HepG2 (cell line): ENCODE results near the gene MNT. TPM values are rescaled to one million over a fixed set of nuclear protein-coding genes. Genes with fewer than 3 reads are reported as not detected.

Experiments
- CEBPB ChIP-seq: IDR thresholded peaks from 2 replicates; pipeline ENCODE4 v1.6.1; 2011; ENCODE audit warnings: low read depth, low read length, improper control_type of control experiment, borderline replicate concordance
- FOXK2 ChIP-seq: fragments of 450-650 bp; IDR thresholded peaks from 2 replicates; pipeline ENCODE4 v1.6.1; 2016
- HDAC2 ChIP-seq: sonication (generic); formaldehyde crosslinking; IDR thresholded peaks from 2 replicates; pipeline ENCODE4 v1.4.0; 2020; ENCODE audit warnings: missing genetic modification reagents
- HES4 ChIP-seq: sonication (generic); formaldehyde crosslinking; IDR thresholded peaks from 2 replicates; pipeline ENCODE4 v1.9.0; 2021; ENCODE audit warnings: mild to moderate bottlenecking, missing genetic modification reagents, borderline replicate concordance
- HMG20B ChIP-seq: conservative IDR thresholded peaks from 2 replicates; pipeline ENCODE4 v1.6.1; 2016; ENCODE audit warnings: missing genetic modification reagents, missing compliant biosample characterization
- MED8 ChIP-seq: sonication (generic); formaldehyde crosslinking; IDR thresholded peaks from 2 replicates; pipeline ENCODE4 v1.8.1; 2023; ENCODE audit warnings: mild to moderate bottlenecking, missing genetic modification reagents; ENCODE audit not compliant: insufficient replicate concordance
- NFE2 ChIP-seq: sonication (generic); formaldehyde crosslinking; IDR thresholded peaks from 2 replicates; pipeline ENCODE4 v1.4.0; 2020; ENCODE audit warnings: missing genetic modification reagents
- NFRKB ChIP-seq: fragments of 450-650 bp; IDR thresholded peaks from 2 replicates; pipeline ENCODE4 v1.6.1; 2017
- RFXANK ChIP-seq: IDR thresholded peaks from 2 replicates; pipeline ENCODE4 v1.6.1; 2016
- ZNF101 ChIP-seq: sonication (generic); formaldehyde crosslinking; IDR thresholded peaks from 2 replicates; pipeline ENCODE4 v1.4.0; 2020; ENCODE audit warnings: mild to moderate bottlenecking, low read depth, missing genetic modification reagents, borderline replicate concordance
- ZNF292 ChIP-seq: sonication (generic); formaldehyde crosslinking; IDR thresholded peaks from 2 replicates; pipeline ENCODE4 v1.8.1; 2022; ENCODE audit warnings: mild to moderate bottlenecking, low read depth, missing genetic modification reagents, borderline replicate concordance
- ZNF850 ChIP-seq: sonication (generic); formaldehyde crosslinking; conservative IDR thresholded peaks from 2 replicates; pipeline ENCODE4 v1.9.0; 2021; ENCODE audit warnings: mild to moderate bottlenecking, missing genetic modification reagents
- polyA plus RNA-seq, 8 experiments: library from polyadenylated mRNA; depleted of rRNA in 3 of 8; stranded (reverse) in 7 of 8; unstranded in 1 of 8; fragments of >200 nt; fragmentation: Illumina TruSeq in 4 of 8; extraction: Trizol in 4 of 8; gene quantifications; 2 replicates each; pipeline versions ENCODE4 v1.2.1 to v1.2.3, GENCODE V29; 2011 to 2016; ENCODE audit warnings: low read depth in 4 of 8, missing spikeins in 1 of 8, mixed read lengths in 1 of 8; ENCODE audit not compliant: insufficient read depth in 1 of 8
- total RNA-seq, 5 experiments: library from RNA; depleted of rRNA; stranded (reverse); fragments of >200 nt; fragmentation: Illumina TruSeq; extraction: Trizol; gene quantifications; 2 replicates each; pipeline ENCODE4 v1.2.3, GENCODE V29; 2016; ENCODE audit warnings: low read depth in 1 of 5
- TF ChIP-seq, protein P1 (sequence below): sonication (generic); formaldehyde crosslinking; IDR thresholded peaks from 2 replicates; pipeline ENCODE4 v1.5.1; 2020; ENCODE audit warnings: missing genetic modification reagents, mild to moderate bottlenecking, borderline replicate concordance
- TF ChIP-seq, protein P2 (sequence below): sonication (generic); formaldehyde crosslinking; IDR thresholded peaks from 2 replicates; pipeline ENCODE4 v1.9.0; 2021; ENCODE audit warnings: missing genetic modification reagents, mild to moderate bottlenecking, borderline replicate concordance
- TF ChIP-seq, protein P3 (sequence below): sonication (generic); formaldehyde crosslinking; IDR thresholded peaks from 2 replicates; pipeline ENCODE4 v1.4.0; 2020; ENCODE audit warnings: mild to moderate bottlenecking, missing genetic modification reagents, borderline replicate concordance
- TF ChIP-seq, protein P4 (sequence below), 2 experiments: sonication (generic) in 1 of 2; formaldehyde crosslinking in 1 of 2; IDR thresholded peaks; 2 replicates each; pipeline versions ENCODE4 v1.5.1 to v1.6.1; 2011 to 2020; ENCODE audit warnings: borderline replicate concordance in 1 of 2, low read depth in 1 of 2, low read length in 1 of 2, mild to moderate bottlenecking in 1 of 2, missing genetic modification reagents in 1 of 2, moderate library complexity in 1 of 2

Gene MNT
- total and polyA plus RNA-seq, 2 of the 13 experiments (the other 11 are each of a cell fraction or from before 2014, with no cell fraction given) = 2.1 to 3.5 TPM

DNA sequence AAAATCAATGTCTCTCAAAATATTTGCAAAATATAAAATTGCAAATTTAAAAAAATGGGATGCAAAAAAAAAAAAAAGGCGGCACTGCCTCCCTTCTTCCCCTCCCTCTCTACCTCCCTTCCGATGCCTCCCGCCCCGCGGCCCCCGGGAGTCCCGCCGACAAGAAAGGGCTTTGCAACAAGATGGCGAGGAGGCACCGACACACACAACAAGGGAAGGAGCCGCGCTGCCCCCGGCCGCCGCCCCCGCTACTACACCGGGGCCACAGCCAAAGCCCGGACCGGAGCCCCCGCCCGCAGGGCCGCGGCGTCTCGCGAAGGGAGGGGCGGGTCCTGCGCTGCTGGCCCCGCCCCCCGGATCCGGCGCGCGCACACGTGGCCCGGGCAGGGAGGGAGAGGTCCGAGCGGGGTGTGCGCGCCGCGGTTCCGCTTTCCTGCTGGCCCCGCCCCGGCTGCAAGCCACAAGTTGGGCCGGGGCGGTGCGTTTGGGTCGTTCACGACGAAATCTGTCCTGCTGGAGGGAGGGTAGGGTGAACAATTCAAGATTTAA is at the start of gene MNT (continued):
- TF ChIP-seq, protein P1, sequence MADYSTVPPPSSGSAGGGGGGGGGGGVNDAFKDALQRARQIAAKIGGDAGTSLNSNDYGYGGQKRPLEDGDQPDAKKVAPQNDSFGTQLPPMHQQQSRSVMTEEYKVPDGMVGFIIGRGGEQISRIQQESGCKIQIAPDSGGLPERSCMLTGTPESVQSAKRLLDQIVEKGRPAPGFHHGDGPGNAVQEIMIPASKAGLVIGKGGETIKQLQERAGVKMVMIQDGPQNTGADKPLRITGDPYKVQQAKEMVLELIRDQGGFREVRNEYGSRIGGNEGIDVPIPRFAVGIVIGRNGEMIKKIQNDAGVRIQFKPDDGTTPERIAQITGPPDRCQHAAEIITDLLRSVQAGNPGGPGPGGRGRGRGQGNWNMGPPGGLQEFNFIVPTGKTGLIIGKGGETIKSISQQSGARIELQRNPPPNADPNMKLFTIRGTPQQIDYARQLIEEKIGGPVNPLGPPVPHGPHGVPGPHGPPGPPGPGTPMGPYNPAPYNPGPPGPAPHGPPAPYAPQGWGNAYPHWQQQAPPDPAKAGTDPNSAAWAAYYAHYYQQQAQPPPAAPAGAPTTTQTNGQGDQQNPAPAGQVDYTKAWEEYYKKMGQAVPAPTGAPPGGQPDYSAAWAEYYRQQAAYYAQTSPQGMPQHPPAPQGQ = no peak
- TF ChIP-seq MED8 (CRISPR knock-in tag) = no peak
- peak; percentile 83 for TF ChIP-seq NFRKB
- 0 out of 2 replicates have a peak, but pooled peaks have one; percentile 58 for TF ChIP-seq FOXK2
- 0 out of 2 replicates have a peak, but pooled peaks have one; percentile 24 for TF ChIP-seq ZNF850 (CRISPR knock-in tag)
- no peak for TF ChIP-seq HMG20B
- no peak for TF ChIP-seq ZNF292
- TF ChIP-seq, protein P2, sequence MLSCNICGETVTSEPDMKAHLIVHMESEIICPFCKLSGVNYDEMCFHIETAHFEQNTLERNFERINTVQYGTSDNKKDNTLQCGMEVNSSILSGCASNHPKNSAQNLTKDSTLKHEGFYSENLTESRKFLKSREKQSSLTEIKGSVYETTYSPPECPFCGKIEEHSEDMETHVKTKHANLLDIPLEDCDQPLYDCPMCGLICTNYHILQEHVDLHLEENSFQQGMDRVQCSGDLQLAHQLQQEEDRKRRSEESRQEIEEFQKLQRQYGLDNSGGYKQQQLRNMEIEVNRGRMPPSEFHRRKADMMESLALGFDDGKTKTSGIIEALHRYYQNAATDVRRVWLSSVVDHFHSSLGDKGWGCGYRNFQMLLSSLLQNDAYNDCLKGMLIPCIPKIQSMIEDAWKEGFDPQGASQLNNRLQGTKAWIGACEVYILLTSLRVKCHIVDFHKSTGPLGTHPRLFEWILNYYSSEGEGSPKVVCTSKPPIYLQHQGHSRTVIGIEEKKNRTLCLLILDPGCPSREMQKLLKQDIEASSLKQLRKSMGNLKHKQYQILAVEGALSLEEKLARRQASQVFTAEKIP = no peak
- no peak for TF ChIP-seq NFE2 (CRISPR knock-in tag)
- TF ChIP-seq HES4 (CRISPR knock-in tag) = no peak; the same call in 1 of the 2 replicates
- 0 out of 2 replicates have a peak, but pooled peaks have one; percentile 2 for TF ChIP-seq RFXANK (CRISPR knock-in tag)
- no peak for TF ChIP-seq ZNF101
- peak; percentile 10; the same call in 1 of the 2 replicates for TF ChIP-seq HDAC2
- TF ChIP-seq, protein P3, sequence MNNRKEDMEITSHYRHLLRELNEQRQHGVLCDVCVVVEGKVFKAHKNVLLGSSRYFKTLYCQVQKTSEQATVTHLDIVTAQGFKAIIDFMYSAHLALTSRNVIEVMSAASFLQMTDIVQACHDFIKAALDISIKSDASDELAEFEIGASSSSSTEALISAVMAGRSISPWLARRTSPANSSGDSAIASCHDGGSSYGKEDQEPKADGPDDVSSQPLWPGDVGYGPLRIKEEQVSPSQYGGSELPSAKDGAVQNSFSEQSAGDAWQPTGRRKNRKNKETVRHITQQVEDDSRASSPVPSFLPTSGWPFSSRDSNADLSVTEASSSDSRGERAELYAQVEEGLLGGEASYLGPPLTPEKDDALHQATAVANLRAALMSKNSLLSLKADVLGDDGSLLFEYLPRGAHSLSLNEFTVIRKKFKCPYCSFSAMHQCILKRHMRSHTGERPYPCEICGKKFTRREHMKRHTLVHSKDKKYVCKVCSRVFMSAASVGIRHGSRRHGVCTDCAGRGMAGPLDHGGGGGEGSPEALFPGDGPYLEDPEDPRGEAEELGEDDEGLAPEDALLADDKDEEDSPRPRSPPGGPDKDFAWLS (CRISPR knock-in tag) = no peak
- TF ChIP-seq CEBPB = no peak
- TF ChIP-seq, protein P4, sequence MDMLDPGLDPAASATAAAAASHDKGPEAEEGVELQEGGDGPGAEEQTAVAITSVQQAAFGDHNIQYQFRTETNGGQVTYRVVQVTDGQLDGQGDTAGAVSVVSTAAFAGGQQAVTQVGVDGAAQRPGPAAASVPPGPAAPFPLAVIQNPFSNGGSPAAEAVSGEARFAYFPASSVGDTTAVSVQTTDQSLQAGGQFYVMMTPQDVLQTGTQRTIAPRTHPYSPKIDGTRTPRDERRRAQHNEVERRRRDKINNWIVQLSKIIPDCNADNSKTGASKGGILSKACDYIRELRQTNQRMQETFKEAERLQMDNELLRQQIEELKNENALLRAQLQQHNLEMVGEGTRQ (IDR thresholded peaks at IDR 0.05; ENCODE audit: low read depth, low read length) = peak; percentile 29; the same call in 1 of the 2 replicates
- TF ChIP-seq, protein P4 (CRISPR knock-in tag; IDR thresholded peaks at IDR 0.05; ENCODE audit: borderline replicate concordance) = no peak
